CD4-positive, alpha-beta T cell treated with Interleukin-4 for 4 hours (primary cell): ENCODE results near the gene MYO1B.

ENCODE experiments used
- DNase-seq: peaks from one replicate; pipeline ENCODE4 v3.0.0-alpha.2; 2020

The MYO1B gene

GRCh38 chr2:191474464-191474863 lies 229.3 kb downstream of the MYO1B start:
- no peak for DNase-seq
